Measurements from ENCODE around the gene NLK. TPM values are rescaled to one million over a fixed set of nuclear protein-coding genes. Genes with fewer than 3 reads are reported as not detected.

The NLK gene
- total RNA-seq, 2 donors from 2014 or later, result 15.5 to 30.1 TPM

- intact Hi-C loops (cut with DNase I), result no loop called here
- no peak for ATAC-seq
These were observed 174.1 kb downstream of the NLK start for GRCh38 chr17:28216528-28216927.

DNA sequence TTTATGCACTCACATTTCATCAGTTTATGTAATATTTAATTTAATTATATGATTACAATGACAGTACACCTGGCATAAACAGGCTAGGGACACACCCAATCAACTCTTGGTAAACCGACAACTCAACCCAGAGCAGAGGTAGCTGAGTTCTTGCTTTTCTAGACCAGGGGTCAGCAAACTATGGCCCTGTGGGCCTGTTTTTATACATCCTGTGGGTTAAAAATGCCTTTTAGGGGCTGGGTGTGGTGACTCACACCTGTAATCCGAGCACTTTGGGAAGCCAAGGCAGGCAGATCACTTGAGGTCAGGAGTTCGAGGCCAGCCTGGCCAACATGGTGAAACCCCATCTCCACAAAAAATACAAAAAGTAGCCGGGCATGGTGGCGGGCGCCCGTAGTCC lies 177.3 kb downstream of the NLK start:
- Histone ChIP-seq H3K4me1 (no peaks in the 10 kb centered on the region), H3K9me3 (no peaks in the 10 kb centered on the region), H3K27me3 (no peaks in the 10 kb centered on the region), H3K27ac (no peak overlapping the region), H3K36me3 (replicated peaks in 1 of 2; ENCODE audit: insufficient read depth in 1 of 2, low read depth in 2 of 2) (no peaks in the 10 kb centered on the region), H3K4me3 (no peak overlapping the region)
- no peak for ATAC-seq
- no peak for DNase-seq
- 93 to 98% methylated on average over 5 to 7 of the region's 7 CpGs for WGBS, 2 donors
- no peak for TF ChIP-seq POLR2A (IDR thresholded peaks at IDR 0.05)
- TF ChIP-seq, protein P1, sequence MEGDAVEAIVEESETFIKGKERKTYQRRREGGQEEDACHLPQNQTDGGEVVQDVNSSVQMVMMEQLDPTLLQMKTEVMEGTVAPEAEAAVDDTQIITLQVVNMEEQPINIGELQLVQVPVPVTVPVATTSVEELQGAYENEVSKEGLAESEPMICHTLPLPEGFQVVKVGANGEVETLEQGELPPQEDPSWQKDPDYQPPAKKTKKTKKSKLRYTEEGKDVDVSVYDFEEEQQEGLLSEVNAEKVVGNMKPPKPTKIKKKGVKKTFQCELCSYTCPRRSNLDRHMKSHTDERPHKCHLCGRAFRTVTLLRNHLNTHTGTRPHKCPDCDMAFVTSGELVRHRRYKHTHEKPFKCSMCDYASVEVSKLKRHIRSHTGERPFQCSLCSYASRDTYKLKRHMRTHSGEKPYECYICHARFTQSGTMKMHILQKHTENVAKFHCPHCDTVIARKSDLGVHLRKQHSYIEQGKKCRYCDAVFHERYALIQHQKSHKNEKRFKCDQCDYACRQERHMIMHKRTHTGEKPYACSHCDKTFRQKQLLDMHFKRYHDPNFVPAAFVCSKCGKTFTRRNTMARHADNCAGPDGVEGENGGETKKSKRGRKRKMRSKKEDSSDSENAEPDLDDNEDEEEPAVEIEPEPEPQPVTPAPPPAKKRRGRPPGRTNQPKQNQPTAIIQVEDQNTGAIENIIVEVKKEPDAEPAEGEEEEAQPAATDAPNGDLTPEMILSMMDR (IDR thresholded peaks at IDR 0.05), result no peak
- intact Hi-C loops (cut with DNase I), result no loop called here

More at GRCh38 chr17:28216528-28216927, 174.1 kb downstream of the NLK start:
- Histone ChIP-seq H3K27ac (no peak overlapping the region), H3K4me1 (no peaks in the 10 kb centered on the region), H3K9me3 (no peaks in the 10 kb centered on the region), H3K27me3 (no peaks in the 10 kb centered on the region), H3K4me3 (no peak overlapping the region), H3K36me3 (replicated peaks in 1 of 2; ENCODE audit: insufficient read depth in 1 of 2, low read depth in 2 of 2) (no peaks in the 10 kb centered on the region)
- WGBS, 2 donors, result 16 to 18% methylated on average over 1 of the region's 1 CpG
- no peak for DNase-seq
- TF ChIP-seq, protein P1 (IDR thresholded peaks at IDR 0.05), result no peak
- no peak for TF ChIP-seq POLR2A (IDR thresholded peaks at IDR 0.05)

GRCh38 chr17:28221751-28222414 lies 179.4 kb downstream of the NLK start:
- peaks cover 17% of the 10 kb centered on the region for H3K4me1 ChIP-seq
- H3K9me3 ChIP-seq, result no peaks in the 10 kb centered on the region
- no peaks in the 10 kb centered on the region for H3K36me3 ChIP-seq (replicated peaks in 1 of 2; ENCODE audit: insufficient read depth in 1 of 2, low read depth in 2 of 2)
- DNase-seq (no peak), ATAC-seq (no peak)
- intact Hi-C loops (cut with DNase I), result no loop called here
- H3K4me3 ChIP-seq, result no peak overlapping the region
- 80 to 87% methylated on average over 4 of the region's 4 CpGs for WGBS, 2 donors
- no peaks in the 10 kb centered on the region for H3K27me3 ChIP-seq
- TF ChIP-seq POLR2A (IDR thresholded peaks at IDR 0.05), result no peak
- no peak overlapping the region for H3K27ac ChIP-seq

- no peak overlapping the region for H3K4me3 ChIP-seq
- no peaks in the 10 kb centered on the region for H3K27me3 ChIP-seq
- DNase-seq (no peak), ATAC-seq (no peak)
- H3K4me1 ChIP-seq, result peaks cover 45% of the 10 kb centered on the region
- no peaks in the 10 kb centered on the region for H3K36me3 ChIP-seq (replicated peaks in 1 of 2; ENCODE audit: insufficient read depth in 1 of 2, low read depth in 2 of 2)
- intact Hi-C loops (cut with DNase I), result no loop called here
- WGBS, 2 donors, result 75 to 78% methylated on average over 3 of the region's 3 CpGs
- H3K27ac ChIP-seq, result peak overlapping the region in 1 of 4 donors; percentile 97
- no peak for TF ChIP-seq POLR2A (IDR thresholded peaks at IDR 0.05)
- TF ChIP-seq, protein P1 (IDR thresholded peaks at IDR 0.05), result no peak
- H3K9me3 ChIP-seq, result no peaks in the 10 kb centered on the region
These were observed 182.8 kb downstream of the NLK start for GRCh38 chr17:28225271-28225670.

- TF ChIP-seq, protein P1 (IDR thresholded peaks at IDR 0.05), result no peak
- TF ChIP-seq POLR2A (IDR thresholded peaks at IDR 0.05), result no peak
- Histone ChIP-seq H3K9me3 (no peaks in the 10 kb centered on the region), H3K36me3 (replicated peaks in 1 of 2; ENCODE audit: insufficient read depth in 1 of 2, low read depth in 2 of 2) (no peaks in the 10 kb centered on the region), H3K27me3 (no peaks in the 10 kb centered on the region), H3K4me1 (peaks cover 47% of the 10 kb centered on the region), H3K4me3 (no peak overlapping the region), H3K27ac (peak overlapping the region; percentile 91 to 98 (median 96))
- WGBS, 2 donors, result 0 to 29% methylated on average over 1 of the region's 1 CpG
- DNase-seq (no peak), ATAC-seq (no peak)
- intact Hi-C loops (cut with DNase I), result no loop called here
These were observed 183.4 kb downstream of the NLK start for GRCh38 chr17:28225867-28226266.

All from body of pancreas (tissue), 4 donors.